ENCODE data around the gene TEX35. TPM values are rescaled to one million over a fixed set of nuclear protein-coding genes. Genes with fewer than 3 reads are reported as not detected.

TEX35 gene
- total and polyA plus RNA-seq, 3 donors from 2014 or later: 32.1 to 131 (median 69.9) TPM

DNA sequence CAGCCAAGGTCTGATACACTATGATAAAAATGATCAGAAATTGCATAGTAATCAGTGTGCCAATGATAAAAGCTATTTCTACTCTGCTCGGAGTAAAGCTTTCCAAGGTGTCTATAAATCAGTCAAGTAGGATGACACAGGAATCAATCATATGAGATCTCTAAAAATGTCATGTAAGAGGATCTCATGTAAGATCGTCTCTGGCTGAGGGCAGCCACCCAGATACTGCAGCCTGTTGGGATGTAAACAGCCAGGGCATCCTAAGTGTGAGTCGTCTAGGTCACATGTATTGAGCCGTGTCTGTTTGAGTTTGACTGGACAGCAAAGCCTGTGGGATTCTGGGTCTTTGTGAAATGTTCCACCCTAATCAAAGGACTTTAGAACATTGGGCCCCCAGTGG lies 2.8 kb upstream of the TEX35 start:
- Histone ChIP-seq H3K9me3 (no peaks in the 10 kb centered on the region), H3K27me3 (no peaks in the 10 kb centered on the region), H3K36me3 (ENCODE audit: low read depth, missing control alignments) (no peaks in the 10 kb centered on the region), H3K27ac (no peak overlapping the region), H3K4me3 (no peak overlapping the region), H3K4me1 (peaks cover 3% of the 10 kb centered on the region)
- WGBS, 2 donors: 90 to 94% methylated on average over 4 of the region's 4 CpGs
- DNase-seq: no peak
- intact Hi-C loops (cut with DNase I; ENCODE audit: low total_unique reads): no loop called here
- TF ChIP-seq, protein P1, sequence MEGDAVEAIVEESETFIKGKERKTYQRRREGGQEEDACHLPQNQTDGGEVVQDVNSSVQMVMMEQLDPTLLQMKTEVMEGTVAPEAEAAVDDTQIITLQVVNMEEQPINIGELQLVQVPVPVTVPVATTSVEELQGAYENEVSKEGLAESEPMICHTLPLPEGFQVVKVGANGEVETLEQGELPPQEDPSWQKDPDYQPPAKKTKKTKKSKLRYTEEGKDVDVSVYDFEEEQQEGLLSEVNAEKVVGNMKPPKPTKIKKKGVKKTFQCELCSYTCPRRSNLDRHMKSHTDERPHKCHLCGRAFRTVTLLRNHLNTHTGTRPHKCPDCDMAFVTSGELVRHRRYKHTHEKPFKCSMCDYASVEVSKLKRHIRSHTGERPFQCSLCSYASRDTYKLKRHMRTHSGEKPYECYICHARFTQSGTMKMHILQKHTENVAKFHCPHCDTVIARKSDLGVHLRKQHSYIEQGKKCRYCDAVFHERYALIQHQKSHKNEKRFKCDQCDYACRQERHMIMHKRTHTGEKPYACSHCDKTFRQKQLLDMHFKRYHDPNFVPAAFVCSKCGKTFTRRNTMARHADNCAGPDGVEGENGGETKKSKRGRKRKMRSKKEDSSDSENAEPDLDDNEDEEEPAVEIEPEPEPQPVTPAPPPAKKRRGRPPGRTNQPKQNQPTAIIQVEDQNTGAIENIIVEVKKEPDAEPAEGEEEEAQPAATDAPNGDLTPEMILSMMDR (IDR thresholded peaks at IDR 0.05): no peak
- TF ChIP-seq POLR2A (IDR thresholded peaks at IDR 0.05): no peak

DNA sequence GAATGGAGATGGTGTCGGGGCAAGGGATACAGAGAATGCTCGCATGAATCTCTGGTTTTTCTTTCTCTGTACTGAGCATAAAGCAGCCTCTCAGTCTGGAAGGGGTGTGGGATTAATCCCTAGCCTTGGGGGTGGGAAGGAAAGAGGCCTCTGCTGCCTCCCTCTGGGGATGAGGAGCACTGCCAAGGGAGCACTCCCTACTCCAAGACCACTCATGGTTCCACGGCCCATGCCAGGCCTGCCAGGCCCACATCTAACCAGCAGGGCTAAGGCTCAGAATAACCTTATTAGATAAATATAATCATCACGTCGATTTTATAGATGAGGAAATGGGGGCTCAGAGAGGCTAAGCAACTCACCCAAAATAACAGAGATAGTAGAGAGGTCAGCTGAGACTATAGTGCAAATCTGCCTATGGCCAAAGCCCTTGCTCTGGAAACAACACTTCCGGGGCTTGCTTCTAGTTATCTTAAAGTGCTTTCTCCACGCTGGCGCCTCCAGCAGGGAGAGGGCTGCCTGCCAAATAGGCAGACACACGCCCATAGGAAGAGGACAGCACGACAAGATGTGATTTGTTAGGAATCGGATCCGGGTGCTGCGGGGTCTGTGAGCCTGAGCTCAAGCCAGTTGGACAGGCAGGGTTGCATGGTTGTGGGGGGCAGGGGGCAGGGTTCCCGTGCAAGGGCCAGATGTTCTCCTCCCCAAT lies 522 bp downstream of the TEX35 start:
- H3K27ac ChIP-seq: no peak overlapping the region
- no peak overlapping the region for H3K4me3 ChIP-seq
- no peaks in the 10 kb centered on the region for H3K36me3 ChIP-seq (ENCODE audit: low read depth, missing control alignments)
- peaks cover 3% of the 10 kb centered on the region for H3K4me1 ChIP-seq
- WGBS, 2 donors: 70 to 74% methylated on average over 7 to 14 of the region's 14 CpGs
- no peaks in the 10 kb centered on the region for H3K27me3 ChIP-seq
- intact Hi-C loops (cut with DNase I; ENCODE audit: low total_unique reads): no loop called here
- no peaks in the 10 kb centered on the region for H3K9me3 ChIP-seq
- TF ChIP-seq, protein P1 (IDR thresholded peaks at IDR 0.05): no peak
- no peak for TF ChIP-seq POLR2A (IDR thresholded peaks at IDR 0.05)
- DNase-seq: no peak

DNA sequence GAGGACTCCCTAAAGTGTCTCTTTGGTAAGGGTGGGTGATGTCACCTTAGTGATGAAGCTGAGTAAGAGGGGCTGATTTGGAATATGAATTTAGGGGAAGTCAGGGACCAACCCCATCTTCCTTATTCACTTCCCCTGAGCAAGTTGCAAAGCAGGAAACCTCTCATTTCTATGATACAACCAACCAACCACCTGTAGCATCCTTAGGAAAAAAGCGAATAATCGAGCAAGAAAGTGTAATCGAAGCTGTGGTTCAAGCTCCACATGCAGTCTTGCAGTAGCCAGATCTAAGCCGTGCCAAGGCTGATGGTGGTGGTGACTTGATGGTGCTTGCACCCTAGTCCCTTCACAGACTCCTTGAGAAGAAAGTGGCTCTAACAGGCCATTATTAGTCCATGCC lies 3.2 kb downstream of the TEX35 start:
- TF ChIP-seq, protein P1 (IDR thresholded peaks at IDR 0.05): no peak
- TF ChIP-seq POLR2A (IDR thresholded peaks at IDR 0.05): no peak
- H3K9me3 ChIP-seq: no peaks in the 10 kb centered on the region
- 97 to 98% methylated on average over 4 of the region's 4 CpGs for WGBS, 2 donors
- H3K4me1 ChIP-seq: no peaks in the 10 kb centered on the region
- intact Hi-C loops (cut with DNase I; ENCODE audit: low total_unique reads): no loop called here
- no peaks in the 10 kb centered on the region for H3K27me3 ChIP-seq
- no peak for DNase-seq
- H3K4me3 ChIP-seq: no peak overlapping the region
- no peak overlapping the region for H3K27ac ChIP-seq
- no peaks in the 10 kb centered on the region for H3K36me3 ChIP-seq (ENCODE audit: low read depth, missing control alignments)

DNA sequence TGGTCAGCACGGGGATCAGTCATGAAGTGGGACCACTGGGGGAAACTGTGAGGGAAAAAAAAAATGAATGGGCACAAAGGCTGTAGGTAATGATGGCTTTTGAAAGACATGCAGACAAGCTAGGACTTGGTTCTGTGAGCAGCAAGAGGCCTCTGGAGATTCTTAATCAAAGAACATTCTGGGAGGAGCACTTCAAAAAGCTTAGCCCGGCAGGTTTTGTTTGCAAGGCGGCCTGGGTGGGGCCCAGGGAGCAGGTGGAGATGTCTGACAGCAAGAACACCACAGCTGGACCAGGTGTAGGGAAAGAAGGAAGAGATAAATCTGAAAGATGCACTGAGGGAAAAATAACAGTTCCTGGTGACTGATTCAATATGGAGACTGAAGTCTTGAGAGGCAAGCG lies 6.0 kb downstream of the TEX35 start:
- intact Hi-C loops (cut with DNase I; ENCODE audit: low total_unique reads): no loop called here
- no peak for TF ChIP-seq POLR2A (IDR thresholded peaks at IDR 0.05)
- TF ChIP-seq, protein P1 (IDR thresholded peaks at IDR 0.05): no peak
- Histone ChIP-seq H3K27ac (no peak overlapping the region), H3K9me3 (no peaks in the 10 kb centered on the region), H3K4me3 (no peak overlapping the region), H3K36me3 (ENCODE audit: low read depth, missing control alignments) (no peaks in the 10 kb centered on the region), H3K4me1 (no peaks in the 10 kb centered on the region), H3K27me3 (no peaks in the 10 kb centered on the region)
- no peak for DNase-seq
- WGBS, 2 donors: 76 to 90% methylated on average over 4 of the region's 4 CpGs

DNA sequence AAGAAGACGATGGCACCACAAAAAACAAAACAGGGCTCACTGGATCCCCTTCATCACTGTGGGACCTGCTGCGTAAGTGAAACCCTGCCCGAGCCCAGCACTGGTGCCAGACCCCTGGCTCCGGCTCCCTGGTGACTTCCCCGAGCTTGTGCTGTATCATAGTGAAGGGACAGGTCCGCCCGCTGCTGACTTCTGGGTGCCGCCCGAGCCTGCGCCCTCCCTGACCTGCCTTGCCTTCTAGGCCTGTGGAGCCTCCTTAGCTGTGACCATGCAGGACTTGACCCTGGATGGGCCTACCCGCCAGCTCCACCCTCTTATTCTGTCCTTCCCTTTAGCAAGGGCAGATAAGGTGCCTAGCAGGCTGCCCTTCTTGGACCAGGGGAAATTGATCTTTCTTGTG lies 7.9 kb downstream of the TEX35 start:
- H3K4me3 ChIP-seq: no peak overlapping the region
- no peak for DNase-seq
- no peak overlapping the region for H3K27ac ChIP-seq
- intact Hi-C loops (cut with DNase I; ENCODE audit: low total_unique reads): no loop called here
- no peaks in the 10 kb centered on the region for H3K4me1 ChIP-seq
- TF ChIP-seq POLR2A (IDR thresholded peaks at IDR 0.05): no peak
- TF ChIP-seq, protein P1 (IDR thresholded peaks at IDR 0.05): no peak
- no peaks in the 10 kb centered on the region for H3K27me3 ChIP-seq
- no peaks in the 10 kb centered on the region for H3K9me3 ChIP-seq
- 95% methylated on average over 8 to 11 of the region's 11 CpGs for WGBS, 2 donors
- H3K36me3 ChIP-seq (ENCODE audit: low read depth, missing control alignments): no peaks in the 10 kb centered on the region

All from testis (tissue), 3 donors.